ENCODE results near the gene PTPRM.

GRCh38 chr18:7870855-7871254, 303.7 kb downstream of the PTPRM start:
- no peak for TF ChIP-seq CTCF (IDR thresholded peaks at IDR 0.05)
- TF ChIP-seq, protein P1, sequence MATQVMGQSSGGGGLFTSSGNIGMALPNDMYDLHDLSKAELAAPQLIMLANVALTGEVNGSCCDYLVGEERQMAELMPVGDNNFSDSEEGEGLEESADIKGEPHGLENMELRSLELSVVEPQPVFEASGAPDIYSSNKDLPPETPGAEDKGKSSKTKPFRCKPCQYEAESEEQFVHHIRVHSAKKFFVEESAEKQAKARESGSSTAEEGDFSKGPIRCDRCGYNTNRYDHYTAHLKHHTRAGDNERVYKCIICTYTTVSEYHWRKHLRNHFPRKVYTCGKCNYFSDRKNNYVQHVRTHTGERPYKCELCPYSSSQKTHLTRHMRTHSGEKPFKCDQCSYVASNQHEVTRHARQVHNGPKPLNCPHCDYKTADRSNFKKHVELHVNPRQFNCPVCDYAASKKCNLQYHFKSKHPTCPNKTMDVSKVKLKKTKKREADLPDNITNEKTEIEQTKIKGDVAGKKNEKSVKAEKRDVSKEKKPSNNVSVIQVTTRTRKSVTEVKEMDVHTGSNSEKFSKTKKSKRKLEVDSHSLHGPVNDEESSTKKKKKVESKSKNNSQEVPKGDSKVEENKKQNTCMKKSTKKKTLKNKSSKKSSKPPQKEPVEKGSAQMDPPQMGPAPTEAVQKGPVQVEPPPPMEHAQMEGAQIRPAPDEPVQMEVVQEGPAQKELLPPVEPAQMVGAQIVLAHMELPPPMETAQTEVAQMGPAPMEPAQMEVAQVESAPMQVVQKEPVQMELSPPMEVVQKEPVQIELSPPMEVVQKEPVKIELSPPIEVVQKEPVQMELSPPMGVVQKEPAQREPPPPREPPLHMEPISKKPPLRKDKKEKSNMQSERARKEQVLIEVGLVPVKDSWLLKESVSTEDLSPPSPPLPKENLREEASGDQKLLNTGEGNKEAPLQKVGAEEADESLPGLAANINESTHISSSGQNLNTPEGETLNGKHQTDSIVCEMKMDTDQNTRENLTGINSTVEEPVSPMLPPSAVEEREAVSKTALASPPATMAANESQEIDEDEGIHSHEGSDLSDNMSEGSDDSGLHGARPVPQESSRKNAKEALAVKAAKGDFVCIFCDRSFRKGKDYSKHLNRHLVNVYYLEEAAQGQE (IDR thresholded peaks at IDR 0.05; ENCODE audit: insufficient read depth in 1 of 2, low read depth in 2 of 2, low read length in 1 of 2): no peak

Data from Panc1 (cell line).